HS-27A (cell line): ENCODE data around the gene PPP2R2C.

Experiments used
- DNase-seq: peaks from one replicate; pipeline ENCODE4 v3.0.0-alpha.2; 2012; ENCODE audit warnings: low read depth, missing footprints

The PPP2R2C gene

DNA sequence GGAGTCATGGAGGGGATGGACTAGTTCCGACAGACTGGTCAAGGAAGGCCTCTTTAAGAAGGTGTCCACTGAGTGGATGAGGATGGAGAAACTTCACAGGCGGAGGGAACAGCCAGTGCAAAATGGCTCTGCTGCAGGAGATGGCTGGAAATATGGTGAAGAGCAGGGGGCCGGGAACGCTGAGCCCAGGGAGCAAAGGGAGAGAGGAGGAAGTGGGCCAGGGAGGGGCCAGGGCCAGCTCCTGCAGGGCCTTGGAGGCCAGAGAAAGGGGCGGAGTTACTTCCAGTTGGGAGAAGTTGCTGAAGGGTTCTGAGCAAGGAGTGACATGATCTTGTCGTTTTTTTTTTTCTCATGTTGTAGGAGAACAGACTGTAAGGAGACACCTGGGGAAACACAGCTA is 108.3 kb downstream of the PPP2R2C start:
- no peak for DNase-seq

GRCh38 chr4:6362896-6363295 is 109.5 kb downstream of the PPP2R2C start:
- DNase-seq: no peak

DNA sequence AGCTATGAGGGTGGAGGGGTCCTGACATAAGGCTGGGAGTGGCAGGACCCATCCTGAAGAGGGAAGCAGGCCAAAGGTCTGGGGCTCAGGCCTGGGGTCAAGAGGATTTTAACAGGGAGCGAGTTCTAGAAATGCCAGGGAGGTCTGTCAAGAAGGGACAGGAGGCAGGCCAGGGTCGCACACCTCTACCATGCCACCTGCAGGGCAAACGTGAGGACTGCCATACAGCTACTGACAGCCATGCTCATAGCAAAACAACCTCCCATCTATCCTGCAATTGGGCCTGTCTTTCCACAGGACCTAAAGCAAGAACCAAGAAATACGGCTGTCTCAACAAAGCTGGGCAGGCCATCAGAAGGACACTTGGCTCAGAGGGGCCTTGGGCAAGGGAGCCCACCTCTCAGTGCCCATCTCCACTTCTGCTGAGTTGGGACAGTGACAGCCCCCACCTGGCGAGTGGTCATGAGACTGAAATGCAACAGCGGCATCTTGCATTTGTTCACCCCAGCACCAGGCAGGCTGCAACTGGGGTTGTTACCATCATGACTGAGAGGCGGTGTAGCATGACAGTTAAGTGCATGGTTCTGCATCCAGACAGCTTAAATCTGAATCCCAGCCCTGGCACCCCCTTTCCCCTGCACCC is 110.0 kb downstream of the PPP2R2C start:
- no peak for DNase-seq

DNA sequence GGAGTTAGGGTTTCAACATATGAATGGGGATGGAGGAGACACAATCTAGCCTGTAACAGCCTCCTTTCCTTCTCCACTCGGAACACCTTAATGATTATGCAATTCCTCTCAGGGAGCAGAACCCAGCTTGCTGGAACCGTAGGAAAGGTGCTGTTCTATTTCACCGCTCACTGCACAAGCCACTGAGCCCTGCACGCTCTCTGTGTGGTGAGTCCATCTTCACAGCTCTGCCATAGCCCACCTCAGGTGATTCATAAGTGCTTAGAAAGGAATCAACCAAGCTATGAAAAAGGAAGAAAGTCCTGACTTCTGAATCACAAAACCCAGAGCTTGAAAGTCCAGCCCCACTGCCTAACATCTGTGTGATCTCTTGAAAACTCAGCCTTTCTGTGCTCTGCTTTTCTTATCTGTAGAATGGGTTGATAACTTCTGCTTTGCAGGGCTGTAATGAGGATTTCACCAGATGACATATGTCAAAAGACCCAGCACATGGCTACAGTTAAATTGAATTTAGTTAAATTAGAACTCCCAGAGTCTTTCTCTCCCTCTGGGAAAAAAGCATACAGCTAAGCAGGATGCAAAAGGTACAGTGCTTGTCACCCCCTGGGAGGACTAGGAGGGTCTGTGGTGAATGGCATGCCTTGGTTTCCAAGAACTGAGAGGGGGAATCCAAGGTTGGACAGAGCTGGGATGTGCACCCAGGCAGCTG is 111.2 kb downstream of the PPP2R2C start:
- DNase-seq: no peak

DNA sequence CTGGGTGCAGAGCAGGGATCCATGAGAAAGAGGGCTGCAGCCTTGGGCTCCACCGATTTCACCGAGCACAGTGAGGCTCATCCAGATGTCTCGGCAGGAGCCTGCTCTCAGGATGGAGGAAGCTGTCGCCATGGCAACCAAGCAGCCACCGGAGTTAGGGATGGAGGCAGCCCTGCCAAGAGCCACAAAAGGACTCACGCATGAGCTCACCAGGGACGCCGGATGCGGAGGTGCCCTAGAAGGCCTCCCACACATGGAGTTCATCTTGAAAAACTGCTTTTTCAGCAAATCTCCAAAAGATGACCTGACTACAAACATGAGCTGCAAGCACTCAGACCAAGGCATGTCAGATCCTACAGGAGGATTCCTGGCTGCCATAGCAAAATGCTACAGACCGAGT is 112.0 kb downstream of the PPP2R2C start:
- DNase-seq: no peak

GRCh38 chr4:6359536-6360308 is 112.7 kb downstream of the PPP2R2C start:
- no peak for DNase-seq

GRCh38 chr4:6357476-6357875 is 114.9 kb downstream of the PPP2R2C start:
- no peak for DNase-seq

DNA sequence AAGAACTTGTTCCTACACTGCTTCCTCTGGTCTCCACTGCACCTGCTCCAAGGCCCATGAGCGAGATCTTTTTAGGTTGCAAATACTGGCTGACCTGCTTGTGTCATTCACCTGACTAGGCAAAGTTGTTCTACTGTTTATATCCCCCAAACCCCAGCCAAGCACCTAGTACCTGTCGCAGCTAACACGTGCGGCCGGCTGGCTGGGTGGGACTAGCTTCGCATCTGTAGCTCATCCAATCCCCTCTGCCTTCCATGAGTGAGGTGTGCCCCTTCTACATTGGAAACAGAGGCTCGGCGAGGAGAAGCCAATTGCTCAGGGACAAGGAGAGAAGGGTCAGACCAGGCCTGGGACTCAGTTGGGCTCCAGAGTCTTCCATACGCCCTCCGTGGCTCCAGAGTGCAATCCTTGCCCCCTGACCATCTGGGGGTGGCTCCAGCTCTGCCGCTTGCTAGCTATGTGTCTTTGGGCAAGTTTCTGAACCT is 116.3 kb downstream of the PPP2R2C start:
- DNase-seq: no peak

- DNase-seq: no peak
Measured at GRCh38 chr4:6355052-6355451, 117.4 kb downstream of the PPP2R2C start.

DNA sequence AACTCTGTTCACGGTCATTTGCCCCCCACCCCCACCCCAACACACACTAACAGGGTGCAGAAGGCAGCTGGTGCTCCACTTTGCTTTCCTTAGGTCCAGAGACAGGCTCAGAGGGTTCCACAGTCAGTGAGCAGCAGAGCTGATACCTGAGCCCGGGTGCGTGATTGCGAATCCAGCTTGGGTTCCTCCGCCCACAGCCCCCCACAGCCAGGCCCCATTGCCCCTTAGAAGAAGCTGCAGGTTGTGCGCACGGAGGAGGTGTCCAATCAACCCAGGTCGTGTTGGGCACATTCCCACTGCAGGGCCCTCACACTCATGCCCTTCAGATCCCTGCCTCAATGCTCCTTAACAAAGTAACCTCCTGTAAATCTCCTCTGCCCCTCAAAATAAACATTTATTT is 117.8 kb downstream of the PPP2R2C start:
- DNase-seq: no peak

DNA sequence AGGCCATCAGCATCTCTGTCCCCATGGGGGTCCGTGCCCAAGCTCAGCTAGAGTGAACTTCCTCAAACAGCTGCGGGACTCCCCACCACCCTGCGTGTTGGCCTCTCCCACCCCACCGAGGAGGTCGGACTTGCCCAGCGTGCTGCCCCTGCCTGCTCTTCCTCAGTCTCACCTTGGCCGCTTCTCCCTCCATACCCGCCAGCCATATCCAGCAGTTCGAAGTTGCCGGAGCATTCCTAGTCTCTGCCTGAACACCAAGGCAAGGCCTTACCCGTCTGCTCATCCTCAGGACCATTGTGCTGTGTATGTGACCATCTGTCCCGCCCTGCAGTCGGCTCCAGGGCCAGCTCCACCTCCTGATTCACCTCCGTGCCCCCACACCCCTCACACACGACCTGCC is 118.3 kb downstream of the PPP2R2C start:
- no peak for DNase-seq

DNA sequence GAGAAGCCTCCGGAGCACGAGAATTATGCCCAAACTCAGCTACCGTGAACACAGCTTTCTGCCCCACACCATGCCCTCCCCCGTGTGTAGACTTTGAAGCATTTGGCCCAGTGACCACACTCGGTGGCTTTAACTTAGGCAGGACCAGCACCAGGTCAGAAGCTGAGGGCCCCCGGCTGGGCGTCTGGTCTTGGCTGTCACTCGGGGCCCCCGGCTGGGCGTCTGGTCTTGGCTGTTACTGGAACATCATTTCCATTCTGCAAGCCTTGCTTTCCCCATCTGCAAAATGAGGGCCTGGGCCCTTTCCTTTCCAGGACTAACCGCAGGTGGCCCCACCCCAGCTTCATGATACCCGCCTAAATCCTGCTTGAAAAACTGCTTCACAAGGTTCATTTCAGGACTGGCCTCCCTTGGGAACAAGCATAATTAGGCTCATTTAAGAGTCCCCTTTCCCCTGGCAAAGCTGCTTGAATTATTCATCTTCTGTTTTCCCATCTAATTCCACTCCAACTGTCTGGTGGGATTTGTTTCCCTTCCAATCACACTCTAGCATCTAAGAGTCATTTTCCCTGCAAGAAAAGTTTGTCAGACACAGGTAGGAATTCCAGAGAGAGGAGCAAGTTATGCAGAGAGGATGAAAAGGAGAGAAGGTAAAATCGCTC is 120.3 kb downstream of the PPP2R2C start:
- no peak for DNase-seq

DNA sequence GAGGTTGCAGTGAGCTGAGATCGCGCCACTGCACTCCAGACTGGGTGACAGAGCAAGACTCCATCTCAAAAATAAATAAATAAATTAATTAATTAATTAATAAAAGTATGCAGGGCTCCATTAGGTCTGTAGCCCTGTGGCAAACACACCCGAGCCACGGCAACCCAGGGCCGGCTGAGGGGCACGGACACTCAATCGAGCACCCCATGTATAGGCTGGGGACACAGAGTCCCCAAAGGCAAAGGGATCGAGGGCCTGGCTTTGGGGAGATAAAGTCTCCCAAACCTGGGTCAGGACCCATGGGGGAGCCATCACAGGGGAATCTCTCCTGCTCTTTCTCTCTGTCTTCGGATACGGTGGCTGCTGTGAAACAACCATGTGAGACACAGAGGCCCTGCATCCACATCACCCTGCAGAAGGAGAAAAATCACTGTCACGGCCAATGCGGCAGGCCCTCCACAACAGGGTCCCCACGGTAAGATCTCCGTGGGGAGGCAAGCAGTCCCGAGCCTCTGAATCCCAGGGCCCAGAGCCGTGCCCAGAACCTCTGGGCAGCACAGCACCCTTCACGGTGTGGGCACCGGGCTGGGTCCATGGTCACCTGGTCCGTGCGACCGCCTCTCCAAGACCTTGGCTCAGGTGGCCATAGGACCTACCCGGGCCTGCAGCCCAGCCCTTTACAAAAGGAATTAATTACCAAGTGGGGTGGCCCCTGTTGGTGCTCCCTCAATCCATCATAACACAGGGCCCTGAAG is 121.0 kb downstream of the PPP2R2C start:
- DNase-seq: no peak

GRCh38 chr4:6350646-6351045 is 121.8 kb downstream of the PPP2R2C start:
- DNase-seq: no peak

DNA sequence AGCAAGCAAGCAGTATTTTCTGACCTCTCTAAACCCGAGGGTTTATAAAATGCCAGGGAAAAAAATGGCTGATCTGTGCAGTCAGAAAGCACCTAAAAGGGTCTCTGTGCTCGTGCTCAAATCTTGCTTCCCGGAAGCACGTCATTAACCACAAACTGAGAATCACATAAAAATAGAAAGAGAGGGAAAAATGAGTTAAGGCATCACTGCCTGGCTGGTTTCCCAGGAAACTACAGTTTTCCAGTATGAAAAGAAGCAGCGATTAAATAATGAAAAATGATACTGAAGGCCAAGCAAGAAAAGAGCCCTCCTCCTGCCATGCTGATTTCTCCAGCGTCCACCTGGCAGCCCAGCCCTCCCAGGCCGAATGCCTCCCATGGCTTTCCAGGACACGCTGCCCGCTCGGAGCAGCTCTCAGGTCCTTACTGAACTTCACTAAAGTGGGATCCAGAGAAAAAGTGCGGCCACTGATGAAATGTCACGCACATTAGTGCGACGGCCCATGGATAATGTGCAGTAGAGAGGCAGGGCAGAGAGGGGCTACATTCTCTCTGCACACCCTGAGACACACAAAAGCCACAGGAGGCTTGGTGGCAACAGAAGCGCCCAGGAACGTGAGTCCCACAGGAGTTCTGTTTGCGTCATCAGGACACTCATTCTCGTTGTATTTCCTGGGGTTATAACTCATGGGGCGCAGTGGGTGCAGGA is 122.4 kb downstream of the PPP2R2C start:
- no peak for DNase-seq

DNA sequence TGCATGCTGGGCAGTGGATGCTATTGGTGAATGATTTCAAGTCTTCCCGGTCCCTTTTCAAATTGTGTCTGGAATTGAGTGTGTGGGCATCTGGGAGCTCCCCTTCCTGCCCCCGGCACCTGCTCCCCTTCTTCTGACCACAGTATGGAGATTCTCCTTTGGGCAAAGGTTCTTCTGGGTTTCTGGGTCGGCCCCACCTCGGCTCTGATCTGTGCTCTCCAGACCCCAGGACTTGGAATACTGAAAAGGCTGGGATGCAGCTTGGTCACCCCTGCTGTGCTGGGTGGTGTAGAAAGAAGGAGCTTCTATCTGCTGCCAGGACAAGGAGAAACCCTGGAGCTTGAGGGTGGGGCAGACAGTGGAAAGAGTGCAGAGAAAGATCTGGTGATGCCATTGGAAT is 124.0 kb downstream of the PPP2R2C start:
- DNase-seq: no peak

DNA sequence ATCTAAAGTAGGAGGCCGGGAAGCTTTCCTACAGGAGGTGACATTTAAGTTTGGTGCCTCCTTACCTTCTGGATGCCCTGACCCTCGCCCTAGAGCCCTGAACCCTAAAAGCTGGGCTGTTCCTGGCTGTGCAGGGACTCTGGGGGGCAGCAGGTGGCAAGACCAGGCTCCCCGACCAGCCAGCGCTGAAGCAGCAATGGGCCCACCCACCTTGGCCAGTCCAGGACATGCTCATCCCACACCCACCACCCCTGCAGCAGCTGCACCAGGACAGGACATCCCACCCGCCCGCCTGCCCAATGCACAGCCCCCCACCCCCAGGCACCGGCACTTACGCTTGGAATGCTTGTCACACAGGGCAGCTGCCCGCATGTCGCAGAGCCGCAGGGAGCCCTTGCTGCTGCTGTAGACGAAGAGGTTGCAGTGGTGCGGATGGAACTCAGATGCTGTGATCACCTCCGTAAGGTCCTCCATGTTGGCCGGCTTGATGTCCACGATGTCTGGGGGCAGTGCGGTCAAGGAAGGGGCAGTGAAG is 124.8 kb downstream of the PPP2R2C start:
- DNase-seq: no peak

GRCh38 chr4:6346373-6347110 is 125.9 kb downstream of the PPP2R2C start:
- DNase-seq: no peak

DNA sequence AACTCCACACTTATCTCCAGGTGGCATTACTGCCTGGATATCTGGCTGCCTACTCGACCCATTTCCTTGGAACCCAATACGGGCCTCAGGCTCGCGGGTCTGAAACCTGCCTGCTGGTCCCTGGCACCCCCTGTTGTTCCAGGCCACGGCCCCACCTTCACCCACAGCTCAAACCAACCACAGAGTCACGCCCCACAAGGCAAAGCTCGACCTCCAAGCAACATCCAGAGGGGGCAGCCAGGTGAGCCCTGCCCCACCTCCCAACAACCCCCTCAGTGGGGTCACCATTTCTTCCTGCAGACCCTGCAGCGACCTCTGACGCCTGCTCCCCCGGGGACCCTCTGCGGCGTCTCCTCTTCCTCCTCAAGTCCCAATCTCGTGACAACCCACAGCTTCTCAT is 126.5 kb downstream of the PPP2R2C start:
- DNase-seq: no peak
